ENCODE measurements around the gene WDR73.
A peak's percentile ranks its signal among the peaks of the same experiment; 100 is the strongest.

WDR73 gene

GRCh38 chr15:84608707-84609284 lies 45.3 kb downstream of the WDR73 start:
- DNase-seq (ENCODE audit: low read depth) = no peak
- no peak overlapping the region for H3K4me3 ChIP-seq (ENCODE audit: low read depth, low read length)
- in situ Hi-C loops (cut with HindIII; ENCODE audit: low sequenced_read_pairs) = no loop called here
- no peak for TF ChIP-seq CTCF (IDR thresholded peaks at IDR 0.05; ENCODE audit: low read depth, low read length, missing control alignments)

- no peak for DNase-seq (ENCODE audit: low read depth)
- H3K4me3 ChIP-seq (ENCODE audit: low read depth, low read length) = no peak overlapping the region
- in situ Hi-C loops (cut with HindIII; ENCODE audit: low sequenced_read_pairs) = no loop called here
- TF ChIP-seq CTCF (IDR thresholded peaks at IDR 0.05; ENCODE audit: low read depth, low read length, missing control alignments) = no peak
Observed at GRCh38 chr15:84606653-84607120, 47.4 kb downstream of the WDR73 start.

GRCh38 chr15:84605554-84605882 lies 48.6 kb downstream of the WDR73 start:
- no peak for TF ChIP-seq CTCF (IDR thresholded peaks at IDR 0.05; ENCODE audit: low read depth, low read length, missing control alignments)

GRCh38 chr15:84604826-84605553 lies 49.1 kb downstream of the WDR73 start:
- DNase-seq (ENCODE audit: low read depth) = no peak
- in situ Hi-C loops (cut with HindIII; ENCODE audit: low sequenced_read_pairs) = no loop called here

More at GRCh38 chr15:84605554-84605882, 48.6 kb downstream of the WDR73 start:
- no peak overlapping the region for H3K4me3 ChIP-seq (ENCODE audit: low read depth, low read length)
- in situ Hi-C loops (cut with HindIII; ENCODE audit: low sequenced_read_pairs) = no loop called here
- no peak for DNase-seq (ENCODE audit: low read depth)

GRCh38 chr15:84603630-84604379 lies 50.3 kb downstream of the WDR73 start:
- no peak for TF ChIP-seq CTCF (IDR thresholded peaks at IDR 0.05; ENCODE audit: low read depth, low read length, missing control alignments)
- no peak overlapping the region for H3K4me3 ChIP-seq (ENCODE audit: low read depth, low read length)
- in situ Hi-C loops (cut with HindIII; ENCODE audit: low sequenced_read_pairs) = no loop called here
- DNase-seq (ENCODE audit: low read depth) = no peak

More at GRCh38 chr15:84604826-84605553, 49.1 kb downstream of the WDR73 start:
- H3K4me3 ChIP-seq (ENCODE audit: low read depth, low read length) = no peak overlapping the region
- no peak for TF ChIP-seq CTCF (IDR thresholded peaks at IDR 0.05; ENCODE audit: low read depth, low read length, missing control alignments)

- in situ Hi-C loops (cut with HindIII; ENCODE audit: low sequenced_read_pairs) = no loop called here
- TF ChIP-seq CTCF (IDR thresholded peaks at IDR 0.05; ENCODE audit: low read depth, low read length, missing control alignments) = no peak
- DNase-seq (ENCODE audit: low read depth) = no peak
- peak overlapping the region; percentile 95 for H3K4me3 ChIP-seq (ENCODE audit: low read depth, low read length)
Observed at GRCh38 chr15:84601555-84601838, 52.6 kb downstream of the WDR73 start.
